Measurements from ENCODE around the gene INPP5D. TPM values are rescaled to one million over a fixed set of nuclear protein-coding genes. Genes with fewer than 3 reads are reported as not detected.

Gene INPP5D
- total RNA-seq, 2 experiments from 2014 or later = 79.5 to 92.6 TPM

DNA sequence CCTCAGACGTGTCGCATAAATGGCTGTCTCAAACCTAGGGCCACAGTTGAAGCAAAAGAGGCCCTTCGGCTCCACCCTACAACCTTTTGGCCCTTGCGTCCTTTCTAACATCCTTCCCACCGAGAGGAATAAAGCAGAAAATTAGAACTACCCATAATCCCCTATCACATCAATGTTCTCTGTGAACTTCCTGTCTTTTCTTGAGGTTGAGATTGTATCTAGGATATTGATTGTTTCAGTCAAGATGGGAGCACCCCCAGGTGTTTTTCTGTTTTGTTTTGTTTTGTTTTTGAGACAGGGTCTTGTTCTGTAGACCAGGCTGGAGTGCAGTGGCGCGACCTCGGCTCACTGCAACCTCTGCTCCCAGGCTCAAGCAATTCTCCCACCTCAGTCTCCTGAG, 23.6 kb downstream of the INPP5D start:
- Histone ChIP-seq H3K36me3 (ENCODE audit: insufficient read depth, low read length) (peaks cover 45% of the 10 kb centered on the region), H3K9me2 (ENCODE audit: insufficient read depth, low read length) (no peaks in the 10 kb centered on the region), H3K4me1 (ENCODE audit: insufficient read depth, low read length, poor library complexity, severe bottlenecking) (peaks cover 100% of the 10 kb centered on the region), H2AFZ (ENCODE audit: low read length) (no peak overlapping the region), H3K79me2 (ENCODE audit: insufficient read depth, low read depth, low read length) (peaks cover 44% of the 10 kb centered on the region; the same call in 1 of the 2 replicates), H3K4me2 (ENCODE audit: low read length) (peak overlapping the region; percentile 80), H3K4me3 (ENCODE audit: low read depth, low read length, poor library complexity, severe bottlenecking) (peak overlapping the region; percentile 47), H4K20me1 (ENCODE audit: insufficient read depth, low read length) (no peaks in the 10 kb centered on the region), H3K27ac (ENCODE audit: low read depth, low read length, poor library complexity, severe bottlenecking) (peak overlapping the region; percentile 98), H3K9me3 (ENCODE audit: low read length) (no peaks in the 10 kb centered on the region)
- TF ChIP-seq CTCF (conservative IDR thresholded peaks at IDR 0.05; ENCODE audit: low read length) (no peak), EZH2phosphoT487 (IDR thresholded peaks at IDR 0.05; ENCODE audit: borderline replicate concordance, low read depth, low read length) (no peak)
- BruUV-seq (replicated peaks) = no TSS peak
- ChIA-PET POLR2A (interaction anchor here (0.7 to 4.7 kb wide), 9 partner anchors 8 to 167 kb away, joined by 3 to 18 read pairs (median 8); partner anchors contain the start of gene INPP5D), CTCF (ENCODE audit: unreplicated experiment) (interaction anchor here (0.6 to 2.3 kb wide), 5 partner anchors 8 to 23 kb away, joined by 3 to 14 read pairs (median 9); partner anchors contain the start of gene INPP5D)
- no peak for DNase-seq (ENCODE audit: low spot score)
- intact Hi-C loops (cut with micrococcal nuclease; ENCODE audit: unreplicated experiment) = loop anchor here (1.0 to 10.0 kb wide), 2 partner anchors 17 to 271 kb away; partner anchors contain the start of gene DGKD

GRCh38 chr2:233084488-233084887, 24.3 kb downstream of the INPP5D start:
- H3K4me2 ChIP-seq (ENCODE audit: low read length) = peak overlapping the region; percentile 80
- H3K4me3 ChIP-seq (ENCODE audit: low read depth, low read length, poor library complexity, severe bottlenecking) = peak overlapping the region; percentile 47
- TF ChIP-seq EZH2phosphoT487 (IDR thresholded peaks at IDR 0.05; ENCODE audit: borderline replicate concordance, low read depth, low read length) = no peak
- no peak for TF ChIP-seq CTCF (conservative IDR thresholded peaks at IDR 0.05; ENCODE audit: low read length)
- POLR2A ChIA-PET = interaction anchor here (1.0 to 4.7 kb wide), 6 partner anchors 9 to 166 kb away, joined by 3 to 18 read pairs (median 8); partner anchors contain the start of gene INPP5D
- no peaks in the 10 kb centered on the region for H3K9me2 ChIP-seq (ENCODE audit: insufficient read depth, low read length)
- H3K9me3 ChIP-seq (ENCODE audit: low read length) = no peaks in the 10 kb centered on the region
- H2AFZ ChIP-seq (ENCODE audit: low read length) = no peak overlapping the region
- CTCF ChIA-PET (ENCODE audit: unreplicated experiment) = interaction anchor here (1.0 to 2.3 kb wide), 3 partner anchors 8 to 24 kb away, joined by 3 to 12 read pairs (median 9); partner anchors contain the start of gene INPP5D
- H3K27ac ChIP-seq (ENCODE audit: low read depth, low read length, poor library complexity, severe bottlenecking) = peak overlapping the region; percentile 98
- no TSS peak for BruUV-seq (replicated peaks)
- peak; percentile 93 for DNase-seq (ENCODE audit: low spot score)
- H3K4me1 ChIP-seq (ENCODE audit: insufficient read depth, low read length, poor library complexity, severe bottlenecking) = peaks cover 95% of the 10 kb centered on the region
- peaks cover 38% of the 10 kb centered on the region; the same call in 1 of the 2 replicates for H3K79me2 ChIP-seq (ENCODE audit: insufficient read depth, low read depth, low read length)
- H4K20me1 ChIP-seq (ENCODE audit: insufficient read depth, low read length) = no peaks in the 10 kb centered on the region
- peaks cover 46% of the 10 kb centered on the region for H3K36me3 ChIP-seq (ENCODE audit: insufficient read depth, low read length)
- intact Hi-C loops (cut with micrococcal nuclease; ENCODE audit: unreplicated experiment) = loop anchor here (1.0 to 10.0 kb wide), 2 partner anchors 16 to 270 kb away; partner anchors contain the start of gene DGKD

Data from OCI-LY7 (cell line).